HepG2 (cell line): ENCODE data around the gene PRCD. TPM values are rescaled to one million over a fixed set of nuclear protein-coding genes. Genes with fewer than 3 reads are reported as not detected.

Source experiments
- ATAC-seq: fragments of 200-7000 bp; cut with Tn5 transposase; 3 replicates; pipeline ENCODE4 v1.9.1; 2020; ENCODE audit warnings: mild to moderate bottlenecking, moderate library complexity
- BruUV-seq: library from RNA; stranded (reverse); fragments of 400-500 nt; replicated peaks from 2 replicates; lab custom pipeline; 2021; lab: Mats Ljungman, UMichigan
- CTCF ChIA-PET: fragments of 300-600 bp; formaldehyde crosslinking; extraction: SDS; loops from one replicate; lab custom pipeline; 2021; ENCODE audit warnings: low total read pairs, inconsistent platforms, low intra/inter-chr PET ratio; lab: Yijun Ruan, JAX
- POLR2A ChIA-PET: fragments of 350-600 bp; sonication (Branson Sonifier 250); formaldehyde crosslinking; loops from one replicate; lab custom pipeline; 2020; ENCODE audit warnings: antibody characterized with exemption, inconsistent platforms; lab: Yijun Ruan, JAX
- DNase-seq: peaks from one replicate; pipeline ENCODE4 v3.0.0-alpha.2; 2015; ENCODE audit warnings: low spot score
- FAIRE-seq: peaks from 3 replicates; lab custom pipeline; 2011; peaks lifted over from hg19 to GRCh38; lab: Jason Lieb, UNC
- H2AFZ ChIP-seq: one replicate; pipeline ENCODE4 v1.6.1; 2011; ENCODE audit warnings: low read length, inconsistent platforms
- H3K27ac ChIP-seq: fragments of 300-600 bp; 3 replicates; pipeline ENCODE4 v1.8.0; 2011; ENCODE audit warnings: mixed run types, mild to moderate bottlenecking, mixed read lengths, low read length, inconsistent platforms; ENCODE audit not compliant: insufficient read depth; ENCODE audit errors: extremely low read length
- H3K27me3 ChIP-seq, 2 experiments: fragments of 200-600 bp in 1 of 2; 2 replicates in 1 of 2; 3 replicates in 1 of 2; pipeline versions ENCODE4 v1.6.0 to v1.8.0; 2011; ENCODE audit warnings: low read length in 2 of 2, mild to moderate bottlenecking in 2 of 2, moderate library complexity in 2 of 2, inconsistent platforms in 1 of 2; ENCODE audit not compliant: insufficient read depth in 2 of 2, control insufficient read depth in 1 of 2
- H3K36me3 ChIP-seq, 2 experiments: fragments of 200-600 bp in 1 of 2; replicated peaks in 1 of 2; 2 replicates in 1 of 2; 3 replicates in 1 of 2; pipeline versions ENCODE4 v1.5.1 to v1.8.0; 2011; ENCODE audit warnings: low read length in 2 of 2, inconsistent platforms in 1 of 2; ENCODE audit not compliant: insufficient read depth in 2 of 2, control insufficient read depth in 1 of 2
- H3K4me1 ChIP-seq: 2 replicates; pipeline ENCODE4 v1.5.1; 2012; ENCODE audit warnings: low read length, inconsistent platforms; ENCODE audit not compliant: insufficient read depth
- H3K4me2 ChIP-seq: 2 replicates; pipeline ENCODE4 v1.6.0; 2011; ENCODE audit warnings: low read depth, low read length, inconsistent platforms
- H3K4me3 ChIP-seq, 3 experiments: fragments of 200-600 bp in 1 of 3; sonication (generic), shearing (Covaris generic) in 1 of 3; replicated peaks in 1 of 3; 2 replicates each; pipeline ENCODE4 v1.5.1; 2011 to 2016; ENCODE audit warnings: low read length in 3 of 3, inconsistent platforms in 2 of 3, low read depth in 2 of 3, mild to moderate bottlenecking in 2 of 3, control low read depth in 1 of 3, mixed read lengths in 1 of 3; ENCODE audit not compliant: insufficient read depth in 1 of 3
- H3K79me2 ChIP-seq: one replicate; pipeline ENCODE4 v1.6.1; 2011; ENCODE audit warnings: low read length, inconsistent platforms; ENCODE audit not compliant: insufficient read depth
- H3K9ac ChIP-seq: 2 replicates; pipeline ENCODE4 v1.6.0; 2011; ENCODE audit warnings: mild to moderate bottlenecking, low read depth, low read length, inconsistent platforms; ENCODE audit not compliant: insufficient read depth
- H3K9me3 ChIP-seq: 2 replicates; pipeline ENCODE4 v1.5.1; 2012; ENCODE audit warnings: mild to moderate bottlenecking, low read length
- H4K20me1 ChIP-seq: 2 replicates; pipeline ENCODE4 v1.6.0; 2011; ENCODE audit warnings: inconsistent platforms, mild to moderate bottlenecking, low read length, moderate library complexity; ENCODE audit not compliant: insufficient read depth
- AGO2 ChIP-seq: fragments of 200-400 bp; formaldehyde crosslinking; optimal IDR thresholded peaks from 2 replicates; pipeline ENCODE3; 2017; ENCODE audit warnings: mild to moderate bottlenecking, low read depth, low read length, moderate library complexity
- AHR ChIP-seq: IDR thresholded peaks from 2 replicates; pipeline ENCODE4 v1.6.1; 2018; ENCODE audit warnings: missing genetic modification reagents, missing compliant biosample characterization
- AKAP8 ChIP-seq: sonication (generic); formaldehyde crosslinking; IDR thresholded peaks from 2 replicates; pipeline ENCODE4 v1.5.1; 2020; ENCODE audit warnings: mild to moderate bottlenecking, missing genetic modification reagents
- EED ChIP-seq: sonication (generic); formaldehyde crosslinking; IDR thresholded peaks from 2 replicates; pipeline ENCODE4 v1.5.0; 2020; ENCODE audit warnings: mild to moderate bottlenecking, missing genetic modification reagents
- ETS1 ChIP-seq: sonication (generic); formaldehyde crosslinking; IDR thresholded peaks from 2 replicates; pipeline ENCODE4 v1.4.0; 2020; ENCODE audit warnings: missing genetic modification reagents
- MATR3 ChIP-seq: sonication (generic); formaldehyde crosslinking; IDR thresholded peaks from 2 replicates; pipeline ENCODE4 v1.4.0; 2020; ENCODE audit warnings: missing genetic modification reagents
- MED1 ChIP-seq: sonication (generic); formaldehyde crosslinking; IDR thresholded peaks from 2 replicates; pipeline ENCODE4 v1.4.0; 2020; ENCODE audit warnings: missing genetic modification reagents
- NFKB2 ChIP-seq: sonication (generic); formaldehyde crosslinking; IDR thresholded peaks from 2 replicates; pipeline ENCODE4 v1.4.0; 2020; ENCODE audit warnings: missing genetic modification reagents, borderline replicate concordance
- PITX1 ChIP-seq: sonication (generic); formaldehyde crosslinking; IDR thresholded peaks from 2 replicates; pipeline ENCODE4 v1.5.1; 2020; ENCODE audit warnings: mild to moderate bottlenecking, missing genetic modification reagents
- POLR2A ChIP-seq, 2 experiments: IDR thresholded peaks; 2 replicates each; pipeline ENCODE4 v1.6.1; 2011; ENCODE audit warnings: low read depth in 2 of 2, low read length in 2 of 2, mild to moderate bottlenecking in 1 of 2, moderate library complexity in 1 of 2; ENCODE audit not compliant: insufficient read depth in 1 of 2
- RBFOX2 ChIP-seq: fragments of 200-400 bp; formaldehyde crosslinking; IDR thresholded peaks from 2 replicates; pipeline ENCODE4 v1.6.1; 2017; ENCODE audit warnings: low read depth, mild to moderate bottlenecking, low read length
- ZEB1 ChIP-seq: IDR thresholded peaks from 2 replicates; pipeline ENCODE4 v1.6.1; 2012; ENCODE audit warnings: mild to moderate bottlenecking, low read depth, inconsistent platforms; ENCODE audit not compliant: insufficient replicate concordance
- ZMYM2 ChIP-seq: sonication (generic); formaldehyde crosslinking; IDR thresholded peaks from 2 replicates; pipeline ENCODE4 v1.8.0; 2022; ENCODE audit warnings: mild to moderate bottlenecking, missing genetic modification reagents
- ZNF350 ChIP-seq: sonication (generic); formaldehyde crosslinking; IDR thresholded peaks from 2 replicates; pipeline ENCODE4 v1.4.0; 2020; ENCODE audit warnings: mild to moderate bottlenecking, low read depth, missing genetic modification reagents, borderline replicate concordance
- ZNF44 ChIP-seq: sonication (generic); formaldehyde crosslinking; IDR thresholded peaks from 2 replicates; pipeline ENCODE4 v1.5.1; 2020; ENCODE audit warnings: mild to moderate bottlenecking, missing genetic modification reagents
- ZNF572 ChIP-seq: sonication (generic); formaldehyde crosslinking; IDR thresholded peaks from 2 replicates; pipeline ENCODE4 v1.5.1; 2020; ENCODE audit warnings: mild to moderate bottlenecking, missing genetic modification reagents
- WGBS: methylation state at CpG from one replicate; pipeline ENCODE4 v1.1.6; 2017; ENCODE audit warnings: low lambda C conversion rate; 5-methylcytosine and 5-hydroxymethylcytosine counted together
- in situ Hi-C: cut with HindIII; loops from 2 replicates; pipeline ENCODE4 v1.10.0; 2017; ENCODE audit warnings: low pct_unique_long_range_greater_than_20kb; ENCODE audit not compliant: extremely low pct_ligation_motif_present
- intact Hi-C: fragments of 100-400 bp; cut with micrococcal nuclease; formaldehyde crosslinking; loops from one replicate; pipeline ENCODE4 v1.10.0; 2022; ENCODE audit not compliant: unreplicated experiment
- polyA plus RNA-seq, 8 experiments: library from polyadenylated mRNA; depleted of rRNA in 3 of 8; stranded (reverse) in 7 of 8; unstranded in 1 of 8; fragments of >200 nt; fragmentation: Illumina TruSeq in 4 of 8; extraction: Trizol in 4 of 8; gene quantifications; 2 replicates each; pipeline versions ENCODE4 v1.2.1 to v1.2.3, GENCODE V29; 2011 to 2016; ENCODE audit warnings: low read depth in 4 of 8, missing spikeins in 1 of 8, mixed read lengths in 1 of 8; ENCODE audit not compliant: insufficient read depth in 1 of 8
- total RNA-seq, 5 experiments: library from RNA; depleted of rRNA; stranded (reverse); fragments of >200 nt; fragmentation: Illumina TruSeq; extraction: Trizol; gene quantifications; 2 replicates each; pipeline ENCODE4 v1.2.3, GENCODE V29; 2016; ENCODE audit warnings: low read depth in 1 of 5
- TF ChIP-seq, protein P1 (sequence below): sonication (generic); formaldehyde crosslinking; IDR thresholded peaks from one replicate; pipeline ENCODE4 v1.5.1; 2020; ENCODE audit warnings: mild to moderate bottlenecking, missing genetic modification reagents; ENCODE audit errors: not compliant biosample characterization

Gene PRCD
- total and polyA plus RNA-seq, 2 of the 13 experiments (the other 11 are each of a cell fraction or from before 2014, with no cell fraction given): 0.51 TPM; not detected in 1

DNA sequence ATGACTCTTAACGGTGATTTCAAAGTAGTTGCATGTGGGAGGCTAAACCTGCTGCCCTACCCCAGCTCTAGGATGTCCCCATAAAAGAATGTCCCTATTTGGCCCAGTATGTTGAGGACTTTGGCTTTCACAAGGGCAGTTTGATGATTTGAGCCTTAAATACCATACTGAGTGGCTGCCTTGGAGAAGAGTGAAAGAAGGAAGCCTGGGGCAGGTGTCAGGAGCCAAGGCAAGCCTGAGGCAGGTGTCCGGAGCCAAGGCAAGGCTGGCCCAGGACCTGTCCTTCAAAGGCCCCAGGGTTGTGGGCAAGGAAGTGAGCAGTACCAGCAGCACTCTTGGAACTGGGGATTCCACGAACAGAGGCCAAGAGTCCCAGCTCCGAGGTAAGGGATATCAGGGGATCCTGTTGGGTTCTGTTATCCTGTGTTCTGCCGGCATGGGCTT lies 27.2 kb downstream of the PRCD start:
- no peak for DNase-seq
- ATAC-seq: peak; percentile 2
- POLR2A ChIA-PET: interaction anchor here (0.6 to 6.8 kb wide), 18 partner anchors 9 to 1675 kb away, joined by 3 to 129 read pairs (median 4); no protein-coding TSS in a partner anchor
- H2AFZ ChIP-seq: no peak overlapping the region
- H4K20me1 ChIP-seq: peaks cover 31% of the 10 kb centered on the region
- no peak for FAIRE-seq
- peak overlapping the region; percentile 34; the same call in 1 of the 2 replicates for H3K4me2 ChIP-seq
- intact Hi-C loops (no loop called here), in situ Hi-C loops (loop anchor here (10.0 kb wide), 1 partner anchor 58 kb away; no protein-coding TSS in a partner anchor)
- H3K36me3 ChIP-seq: peaks cover 5 to 28% of the 10 kb centered on the region in 2 experiments
- no peaks in the 10 kb centered on the region for H3K27me3 ChIP-seq
- H3K4me1 ChIP-seq: peaks cover 71% of the 10 kb centered on the region
- no TSS peak for BruUV-seq
- no peaks in the 10 kb centered on the region for H3K9me3 ChIP-seq
- H3K9ac ChIP-seq: peak overlapping the region; percentile 0; the same call in 1 of the 2 replicates
- H3K27ac ChIP-seq: peak overlapping the region; percentile 45
- CTCF ChIA-PET: no interaction called here
- no peak overlapping the region for H3K4me3 ChIP-seq
- peaks cover 7% of the 10 kb centered on the region for H3K79me2 ChIP-seq
- WGBS: 47% methylated on average over 5 of the region's 5 CpGs
- TF ChIP-seq MATR3 (CRISPR knock-in tag) (no peak), MED1 (no peak), NFKB2 (CRISPR knock-in tag) (peak; percentile 34; the same call in 1 of the 2 replicates), ZMYM2 (CRISPR knock-in tag) (no peak), ZNF44 (peak; percentile 45; the same call in 1 of the 2 replicates), POLR2A (IDR thresholded peaks at IDR 0.05; ENCODE audit: insufficient read depth in 1 of 2, low read depth in 2 of 2, low read length in 2 of 2) (peak in 1 of 2 experiments; percentile 37; a peak in 1 of 4 replicates), ZNF350 (no peak), ZEB1 (peak; percentile 57), ETS1 (no peak), AGO2 (peak; percentile 73), PITX1 (0 out of 2 replicates have a peak, but pooled peaks have one; percentile 8), ZNF572 (CRISPR knock-in tag) (0 out of 2 replicates have a peak, but pooled peaks have one; percentile 66), AHR (CRISPR knock-in tag) (no peak), RBFOX2 (0 out of 2 replicates have a peak, but pooled peaks have one; percentile 9), AKAP8 (CRISPR knock-in tag) (no peak), EED (0 out of 2 replicates have a peak, but pooled peaks have one; percentile 27)
- TF ChIP-seq, protein P1, sequence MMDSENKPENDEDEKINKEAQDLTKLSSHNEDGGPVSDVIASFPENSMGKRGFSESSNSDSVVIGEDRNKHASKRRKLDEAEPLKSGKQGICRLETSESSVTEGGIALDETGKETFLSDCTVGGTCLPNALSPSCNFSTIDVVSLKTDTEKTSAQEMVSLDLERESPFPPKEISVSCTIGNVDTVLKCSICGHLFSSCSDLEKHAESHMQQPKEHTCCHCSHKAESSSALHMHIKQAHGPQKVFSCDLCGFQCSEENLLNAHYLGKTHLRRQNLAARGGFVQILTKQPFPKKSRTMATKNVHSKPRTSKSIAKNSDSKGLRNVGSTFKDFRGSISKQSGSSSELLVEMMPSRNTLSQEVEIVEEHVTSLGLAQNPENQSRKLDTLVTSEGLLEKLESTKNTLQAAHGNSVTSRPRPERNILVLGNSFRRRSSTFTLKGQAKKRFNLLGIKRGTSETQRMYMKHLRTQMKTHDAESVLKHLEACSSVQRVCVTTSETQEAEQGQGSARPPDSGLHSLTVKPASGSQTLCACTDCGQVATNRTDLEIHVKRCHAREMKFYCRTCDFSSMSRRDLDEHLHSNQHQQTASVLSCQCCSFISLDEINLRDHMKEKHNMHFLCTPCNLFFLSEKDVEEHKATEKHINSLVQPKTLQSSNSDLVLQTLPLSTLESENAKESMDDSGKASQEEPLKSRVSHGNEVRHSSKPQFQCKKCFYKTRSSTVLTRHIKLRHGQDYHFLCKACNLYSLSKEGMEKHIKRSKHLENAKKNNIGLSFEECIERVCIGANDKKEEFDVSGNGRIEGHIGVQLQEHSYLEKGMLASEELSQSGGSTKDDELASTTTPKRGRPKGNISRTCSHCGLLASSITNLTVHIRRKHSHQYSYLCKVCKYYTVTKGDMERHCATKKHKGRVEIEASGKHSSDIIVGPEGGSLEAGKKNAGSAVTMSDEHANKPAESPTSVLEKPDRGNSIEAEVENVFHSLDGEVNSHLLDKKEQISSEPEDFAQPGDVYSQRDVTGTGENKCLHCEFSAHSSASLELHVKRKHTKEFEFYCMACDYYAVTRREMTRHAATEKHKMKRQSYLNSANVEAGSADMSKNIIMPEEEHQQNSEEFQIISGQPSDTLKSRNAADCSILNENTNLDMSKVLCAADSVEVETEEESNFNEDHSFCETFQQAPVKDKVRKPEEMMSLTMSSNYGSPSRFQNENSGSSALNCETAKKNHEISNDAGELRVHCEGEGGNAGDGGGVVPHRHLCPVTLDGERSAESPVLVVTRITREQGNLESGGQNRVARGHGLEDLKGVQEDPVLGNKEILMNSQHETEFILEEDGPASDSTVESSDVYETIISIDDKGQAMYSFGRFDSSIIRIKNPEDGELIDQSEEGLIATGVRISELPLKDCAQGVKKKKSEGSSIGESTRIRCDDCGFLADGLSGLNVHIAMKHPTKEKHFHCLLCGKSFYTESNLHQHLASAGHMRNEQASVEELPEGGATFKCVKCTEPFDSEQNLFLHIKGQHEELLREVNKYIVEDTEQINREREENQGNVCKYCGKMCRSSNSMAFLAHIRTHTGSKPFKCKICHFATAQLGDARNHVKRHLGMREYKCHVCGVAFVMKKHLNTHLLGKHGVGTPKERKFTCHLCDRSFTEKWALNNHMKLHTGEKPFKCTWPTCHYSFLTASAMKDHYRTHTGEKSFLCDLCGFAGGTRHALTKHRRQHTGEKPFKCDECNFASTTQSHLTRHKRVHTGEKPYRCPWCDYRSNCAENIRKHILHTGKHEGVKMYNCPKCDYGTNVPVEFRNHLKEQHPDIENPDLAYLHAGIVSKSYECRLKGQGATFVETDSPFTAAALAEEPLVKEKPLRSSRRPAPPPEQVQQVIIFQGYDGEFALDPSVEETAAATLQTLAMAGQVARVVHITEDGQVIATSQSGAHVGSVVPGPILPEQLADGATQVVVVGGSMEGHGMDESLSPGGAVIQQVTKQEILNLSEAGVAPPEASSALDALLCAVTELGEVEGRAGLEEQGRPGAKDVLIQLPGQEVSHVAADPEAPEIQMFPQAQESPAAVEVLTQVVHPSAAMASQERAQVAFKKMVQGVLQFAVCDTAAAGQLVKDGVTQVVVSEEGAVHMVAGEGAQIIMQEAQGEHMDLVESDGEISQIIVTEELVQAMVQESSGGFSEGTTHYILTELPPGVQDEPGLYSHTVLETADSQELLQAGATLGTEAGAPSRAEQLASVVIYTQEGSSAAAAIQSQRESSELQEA: peak; percentile 41
